AG08396 (cell line): Measurements from ENCODE around the gene HRH2.
A peak's percentile ranks its signal among the peaks of the same experiment; 100 is the strongest.
"Not testable (repeated sequence)": the region's sequence is repeated elsewhere in the genome, so short reads cannot be mapped to it uniquely, and the experiment has no call there.

Experiments
- DNase-seq: peaks from one replicate; pipeline ENCODE4 v3.0.0; 2012; ENCODE audit warnings: low spot score, mixed read lengths

The HRH2 gene

DNA sequence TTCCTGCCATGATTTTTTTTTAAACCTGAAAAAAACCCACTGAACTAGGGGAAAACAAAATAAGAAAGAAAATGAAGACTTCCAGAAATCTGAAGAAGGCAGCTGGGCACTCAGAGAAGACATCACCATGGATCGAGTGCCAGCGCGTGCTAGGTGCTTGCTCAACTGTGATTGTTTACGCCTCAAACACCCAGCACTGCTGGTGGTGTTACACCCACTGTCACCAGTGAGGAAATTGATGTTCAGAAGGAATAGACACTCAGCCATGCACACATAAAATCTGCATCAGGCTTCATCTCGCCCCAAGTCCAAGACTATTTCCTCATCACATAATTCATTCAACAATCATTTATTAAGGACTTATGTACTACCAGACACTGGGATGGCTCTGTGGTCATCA lies 82.1 kb downstream of the HRH2 start:
- DNase-seq = no peak

DNA sequence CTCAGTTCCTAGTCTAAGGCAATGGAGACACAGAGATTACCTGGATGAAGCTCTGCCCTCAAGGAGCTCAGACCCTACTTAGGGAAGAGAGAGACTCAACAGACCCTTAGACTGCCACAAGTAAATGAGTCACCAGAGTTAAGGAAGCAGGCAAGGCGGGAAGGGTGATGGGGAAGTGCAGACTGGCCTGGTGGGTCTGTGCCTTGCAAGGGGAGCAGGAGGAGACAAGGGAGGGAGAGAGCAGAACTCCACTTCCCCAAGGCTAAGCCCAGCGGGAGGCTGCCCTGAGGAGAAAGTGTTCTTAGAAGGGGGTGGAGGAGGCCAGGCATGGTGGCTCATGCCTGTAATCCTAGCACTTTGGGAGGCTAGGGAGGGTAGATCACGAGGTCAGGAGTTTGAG lies 83.7 kb downstream of the HRH2 start:
- DNase-seq = no peak

DNA sequence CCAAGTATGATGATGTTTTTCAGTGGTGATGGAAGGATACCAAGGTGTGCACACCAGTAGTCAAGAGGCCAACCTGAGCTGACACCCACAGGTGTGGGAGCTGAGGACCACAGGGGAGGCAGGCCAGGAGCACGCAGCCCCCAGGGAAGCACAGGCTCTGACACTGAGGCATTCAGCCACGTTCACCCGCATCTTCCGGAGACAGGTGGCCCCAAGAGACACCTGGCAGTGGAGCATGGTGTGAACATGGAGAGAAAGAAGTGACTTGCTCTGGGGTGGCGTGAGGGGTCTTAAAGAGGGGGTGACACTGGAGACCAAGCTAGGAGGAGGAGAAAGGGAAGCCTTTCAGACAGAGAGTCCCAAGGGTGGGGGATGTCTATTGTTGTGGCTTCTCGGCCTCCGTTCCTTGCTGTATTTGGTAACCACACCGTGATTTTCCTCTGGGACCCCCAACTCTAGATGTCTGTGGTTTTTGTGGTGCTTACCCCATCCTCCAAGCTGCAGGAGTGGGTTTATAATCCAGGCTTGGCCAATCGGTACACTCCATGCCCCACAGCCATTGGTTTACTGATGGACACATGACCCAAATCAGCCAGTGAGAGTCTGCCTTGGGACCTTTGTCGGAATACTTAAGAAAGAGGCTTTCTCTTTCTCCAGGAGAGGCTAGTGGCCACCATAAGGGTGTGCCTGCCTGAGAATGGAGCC lies 84.6 kb downstream of the HRH2 start:
- DNase-seq = no peak

- peak; percentile 27 for DNase-seq
Observed at GRCh38 chr5:175743676-175744210, 85.9 kb downstream of the HRH2 start.

- no peak for DNase-seq
Observed at GRCh38 chr5:175745210-175745609, 87.3 kb downstream of the HRH2 start.

DNA sequence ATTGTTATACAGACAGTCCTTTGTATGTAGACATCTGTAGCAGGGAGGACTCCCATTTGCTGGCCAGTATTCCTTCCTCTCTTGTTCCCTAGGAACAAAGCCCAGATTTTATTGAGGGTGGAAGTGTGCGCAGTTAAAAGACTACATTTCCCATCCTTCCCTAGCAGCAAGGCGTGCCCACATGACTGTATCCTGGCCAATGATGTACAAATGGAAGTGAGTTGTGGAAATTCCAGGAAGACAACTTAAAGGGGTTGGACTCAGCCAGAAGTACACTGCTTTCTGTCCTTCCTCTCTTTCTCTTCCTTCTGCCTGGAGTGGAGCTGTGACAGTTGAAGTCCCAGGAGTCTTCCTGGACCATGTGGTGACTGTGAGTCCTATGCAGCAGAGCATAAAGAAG lies 89.0 kb downstream of the HRH2 start:
- DNase-seq = peak; percentile 27

DNA sequence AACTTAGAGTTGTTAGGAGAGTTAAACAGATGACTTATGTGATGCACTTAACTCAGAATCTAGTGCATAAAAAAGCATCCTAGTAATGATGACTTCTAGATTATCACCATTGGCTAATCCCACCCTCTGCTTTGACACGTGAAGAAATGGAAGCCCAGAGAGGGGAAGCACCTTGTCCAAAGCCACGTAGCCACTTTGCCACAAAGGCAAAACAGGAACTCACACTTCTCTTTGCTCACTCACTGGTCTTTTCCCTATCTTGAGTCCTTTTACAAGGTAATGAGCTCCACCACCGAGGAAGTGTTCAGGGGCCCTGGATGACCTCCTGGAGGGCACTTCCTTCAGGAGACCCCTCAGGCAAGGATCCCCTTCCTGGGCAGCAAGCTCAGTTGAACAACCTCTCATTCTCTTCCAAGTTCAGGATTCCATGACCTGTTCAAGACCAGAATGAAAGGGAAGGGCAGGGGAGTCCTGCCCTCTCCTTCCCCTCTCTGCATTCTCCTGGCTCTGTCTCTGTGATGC lies 89.7 kb downstream of the HRH2 start:
- no peak for DNase-seq

- no peak for DNase-seq
Observed at GRCh38 chr5:175748650-175749049, 90.8 kb downstream of the HRH2 start.

GRCh38 chr5:175749591-175749990 lies 91.7 kb downstream of the HRH2 start:
- no peak for DNase-seq

- DNase-seq = no peak
Observed at GRCh38 chr5:175750511-175750931, 92.7 kb downstream of the HRH2 start.

DNA sequence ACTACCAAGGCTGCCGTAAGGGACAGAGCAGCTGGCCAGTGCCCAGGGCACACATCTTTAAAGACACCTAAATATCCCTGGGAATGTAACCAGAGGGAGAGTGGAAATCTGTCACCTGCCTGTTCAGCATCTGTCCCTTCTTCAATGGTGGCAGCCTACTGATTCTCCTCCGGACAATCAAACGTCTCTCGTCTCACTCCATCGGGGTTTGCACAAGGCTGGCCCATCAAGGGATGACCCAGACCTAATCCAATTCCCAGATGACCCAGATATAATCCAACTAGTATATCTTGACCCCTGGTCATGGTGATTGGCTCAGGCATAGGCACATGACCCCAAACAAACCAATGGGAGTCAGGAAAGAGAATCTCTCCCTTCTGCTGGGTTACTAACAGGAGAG lies 93.5 kb downstream of the HRH2 start:
- no peak for DNase-seq

GRCh38 chr5:175752826-175753535 lies 95.1 kb downstream of the HRH2 start:
- no peak for DNase-seq

DNA sequence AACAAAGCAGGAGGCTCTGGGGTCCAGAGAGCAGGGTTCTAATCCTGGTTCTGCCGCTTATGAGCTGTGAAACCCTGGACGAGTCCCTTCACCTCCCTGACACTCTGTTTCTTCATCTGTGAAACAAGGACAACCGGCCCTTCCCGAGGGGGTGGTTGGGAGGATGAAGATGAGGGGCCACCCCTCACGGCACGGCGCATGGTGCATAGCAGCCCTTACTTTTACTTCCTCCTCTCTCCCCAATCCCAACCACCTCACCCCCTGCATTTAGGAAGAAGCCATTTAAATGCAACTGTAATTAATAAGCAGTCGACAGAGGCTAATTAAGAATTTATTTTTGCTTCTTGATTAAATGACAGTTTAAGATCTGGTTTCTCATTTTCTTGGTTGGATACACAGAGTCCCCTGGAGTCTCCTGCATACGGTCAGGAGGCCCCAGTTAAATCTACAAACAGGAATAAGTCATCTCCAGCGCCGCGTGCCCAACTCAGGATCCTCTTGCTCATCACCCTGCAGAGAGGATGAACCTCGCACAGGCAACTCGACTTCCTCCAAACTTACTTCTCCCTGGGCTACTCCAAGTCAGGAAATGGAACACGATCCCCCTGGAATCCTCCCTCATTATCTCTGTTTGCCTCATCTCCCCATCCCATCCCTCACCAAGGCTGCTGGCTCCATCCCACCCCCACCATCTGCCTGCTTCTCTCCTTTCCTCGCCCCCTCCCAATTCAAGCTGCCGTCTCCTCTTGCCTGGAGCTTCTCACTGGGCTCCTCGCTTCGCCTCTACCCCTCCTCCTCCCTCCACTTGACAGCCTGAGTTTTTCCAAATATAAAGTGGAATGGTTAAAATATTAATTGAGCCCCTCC lies 95.9 kb downstream of the HRH2 start:
- DNase-seq = no peak

DNA sequence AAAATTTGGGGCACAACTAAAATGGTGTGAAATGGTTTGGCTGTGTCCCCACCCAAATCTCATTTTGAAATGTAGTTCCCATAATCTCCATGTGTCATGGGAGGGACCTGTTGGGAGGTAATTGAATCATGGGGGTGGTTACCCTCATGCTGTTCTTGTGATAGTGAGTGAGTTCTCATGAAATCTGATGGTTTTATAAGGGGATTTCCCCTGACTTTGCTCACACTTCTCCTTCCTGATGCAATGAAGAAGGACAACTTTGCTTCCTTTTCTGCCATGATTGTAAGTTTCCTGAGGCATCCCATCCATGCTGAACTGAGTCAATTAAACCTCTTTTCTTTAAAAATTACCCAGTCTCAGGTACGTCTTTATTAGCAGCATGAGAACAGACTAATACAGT lies 102.1 kb downstream of the HRH2 start:
- not testable (repeated sequence) for DNase-seq
